Panc1 (cell line): Measurements from ENCODE around the gene RPRD1A. TPM values are rescaled to one million over a fixed set of nuclear protein-coding genes. Genes with fewer than 3 reads are reported as not detected.

Experiments
- ATAC-seq: fragments of 200-7000 bp; cut with Tn5 transposase; 2 replicates; pipeline ENCODE4 v1.9.1; 2020; ENCODE audit warnings: mild to moderate bottlenecking, moderate library complexity
- BruUV-seq: library from RNA; stranded (reverse); fragments of 400-500 nt; replicated peaks from 2 replicates; lab custom pipeline; 2021; lab: Mats Ljungman, UMichigan
- CTCF ChIA-PET: fragments of 300-600 bp; sonication (Branson Sonifier 250); formaldehyde crosslinking; loops from one replicate; lab custom pipeline; 2022; ENCODE audit warnings: antibody characterized with exemption; lab: Charles Lee
- POLR2A ChIA-PET: fragments of 300-600 bp; sonication (Branson Sonifier 250); formaldehyde crosslinking; loops from one replicate; lab custom pipeline; 2022; ENCODE audit warnings: antibody characterized with exemption; lab: Charles Lee
- DNase-seq: peaks from one replicate; pipeline ENCODE4 v3.0.0-alpha.2; 2010; ENCODE audit warnings: low read depth, low spot score
- H3K27ac ChIP-seq: 2 replicates; pipeline ENCODE4 v1.5.1; 2011; ENCODE audit warnings: mild to moderate bottlenecking, low read length, inconsistent platforms
- H3K27me3 ChIP-seq: fragments of 200-500 bp; sonication (Bioruptor generic); 2 replicates; pipeline ENCODE4 v1.6.0; 2014; ENCODE audit warnings: low read length, inconsistent platforms; ENCODE audit not compliant: control insufficient read depth, insufficient read depth
- H3K36me3 ChIP-seq: fragments of 200-500 bp; sonication (Bioruptor generic); 2 replicates; pipeline ENCODE4 v1.5.1; 2014; ENCODE audit warnings: inconsistent platforms, mild to moderate bottlenecking, low read length, moderate library complexity; ENCODE audit not compliant: control insufficient read depth, insufficient read depth
- H3K4me1 ChIP-seq: 2 replicates; pipeline ENCODE4 v1.5.1; 2011; ENCODE audit warnings: inconsistent platforms, mild to moderate bottlenecking, low read length, moderate library complexity; ENCODE audit not compliant: control insufficient read depth, insufficient read depth
- H3K4me3 ChIP-seq, 2 experiments: 2 replicates each; pipeline ENCODE4 v1.5.1; 2011 to 2012; ENCODE audit warnings: low read depth in 2 of 2, low read length in 2 of 2, mild to moderate bottlenecking in 2 of 2, inconsistent platforms in 1 of 2, moderate library complexity in 1 of 2
- H3K9me3 ChIP-seq: fragments of 200-500 bp; sonication (Bioruptor generic); 2 replicates; pipeline ENCODE4 v1.5.1; 2014; ENCODE audit warnings: low read depth, mild to moderate bottlenecking, inconsistent platforms, low read length, moderate library complexity; ENCODE audit not compliant: control insufficient read depth, insufficient read depth
- CTCF ChIP-seq: fragments of 450-650 bp; IDR thresholded peaks from 2 replicates; pipeline ENCODE4 v1.5.1; 2017; ENCODE audit warnings: mild to moderate bottlenecking
- POLR2AphosphoS5 ChIP-seq: IDR thresholded peaks from 2 replicates; pipeline ENCODE4 v1.6.1; 2012; ENCODE audit warnings: mild to moderate bottlenecking, low read depth, low read length, moderate library complexity
- REST ChIP-seq, 2 experiments: IDR thresholded peaks; 2 replicates each; pipeline ENCODE4 v1.6.1; 2011 to 2012; ENCODE audit warnings: low read depth in 2 of 2, control low read depth in 1 of 2, low read length in 1 of 2, mild to moderate bottlenecking in 1 of 2, moderate library complexity in 1 of 2; ENCODE audit not compliant: insufficient read depth in 1 of 2
- SIN3A ChIP-seq: IDR thresholded peaks from 2 replicates; pipeline ENCODE4 v1.6.1; 2012; ENCODE audit warnings: low read depth, mild to moderate bottlenecking, low read length, moderate library complexity, borderline replicate concordance; ENCODE audit not compliant: insufficient read depth
- TCF7L2 ChIP-seq: IDR thresholded peaks from 2 replicates; pipeline ENCODE4 v1.6.1; 2011; ENCODE audit warnings: mild to moderate bottlenecking, low read depth, low read length, inconsistent platforms
- in situ Hi-C: cut with HindIII; loops from 2 replicates; pipeline ENCODE4 v1.10.0; 2016; ENCODE audit warnings: low sequenced_read_pairs, low pct_unique_long_range_greater_than_20kb
- intact Hi-C: fragments of 100-400 bp; cut with micrococcal nuclease; formaldehyde crosslinking; loops from one replicate; pipeline ENCODE4 v1.10.0; 2022; ENCODE audit not compliant: unreplicated experiment
- total RNA-seq: library from RNA; stranded (reverse); gene quantifications from one replicate; pipeline ENCODE4 v1.2.1, GENCODE V29; 2021; ENCODE audit not compliant: unreplicated experiment

Gene RPRD1A
- total RNA-seq, 1 experiment from 2014 or later = 44.0 TPM

DNA sequence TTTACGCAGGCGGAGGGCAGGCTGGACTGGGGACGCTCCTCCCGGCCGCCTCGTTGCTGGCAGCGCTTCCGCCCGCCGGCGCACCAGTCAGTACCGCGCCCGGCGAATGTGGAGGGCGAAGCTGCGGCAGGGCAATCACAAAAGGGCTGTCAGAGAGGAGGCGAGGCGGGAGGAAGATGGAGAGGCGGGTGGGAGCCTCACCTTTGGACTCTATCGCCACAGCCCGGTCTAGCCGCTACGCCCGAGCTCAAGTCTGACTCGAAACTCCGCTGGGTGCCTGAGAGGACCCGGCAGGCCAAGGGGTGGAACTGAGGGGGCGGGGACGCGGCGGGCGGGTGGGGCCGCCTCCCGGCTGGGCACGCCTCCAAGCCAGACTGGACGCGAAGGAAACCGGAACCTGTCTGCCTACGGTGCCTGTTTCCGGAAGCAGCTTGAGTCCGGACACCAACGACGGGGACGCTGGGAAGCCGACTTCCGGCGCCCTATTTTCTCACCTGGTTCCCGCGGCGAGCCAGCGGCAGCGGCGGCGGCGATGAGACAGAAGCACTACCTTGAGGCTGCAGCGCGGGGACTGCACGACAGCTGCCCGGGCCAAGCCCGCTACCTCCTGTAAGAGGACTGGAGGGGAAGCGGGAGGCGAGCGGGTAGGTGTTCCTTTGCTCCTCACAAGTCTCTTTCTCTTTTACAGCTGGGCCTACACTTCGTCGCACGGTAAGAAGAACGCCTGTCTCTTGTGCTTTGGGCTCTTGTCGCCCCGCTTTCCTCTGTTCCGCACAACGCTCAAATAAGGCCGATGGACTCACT is 95.0 kb downstream of the RPRD1A start, which contains the start of gene RMP24:
Gene RMP24, plus strand, starts transcription at position 483 of the 804 bp plus-strand sequence.
- H3K9me3 ChIP-seq = no peaks in the 10 kb centered on the region
- TF ChIP-seq TCF7L2 (no peak), CTCF (no peak), POLR2AphosphoS5 (peak; percentile 86), SIN3A (peak; percentile 88; the same call in 1 of the 2 replicates), REST (IDR thresholded peaks at IDR 0.05; ENCODE audit: insufficient read depth in 1 of 2, low read depth in 2 of 2, low read length in 1 of 2) (peak in 1 of 2 experiments; percentile 44; a peak in 1 of 4 replicates)
- ATAC-seq (peak; percentile 97), DNase-seq (peak; percentile 73)
- in situ Hi-C loops (no loop called here), intact Hi-C loops (no loop called here)
- H3K27me3 ChIP-seq = no peaks in the 10 kb centered on the region
- ChIA-PET POLR2A (interaction anchor here (0.7 kb wide), 1 partner anchor 361 kb away, joined by 6 read pairs; no protein-coding TSS in a partner anchor), CTCF (no interaction called here)
- H3K4me1 ChIP-seq = peaks cover 11% of the 10 kb centered on the region
- H3K4me3 ChIP-seq = peak within 1 kb of the TSS; percentile 77 to 93
- BruUV-seq = no TSS peak
- peak within 1 kb of the TSS; percentile 92 for H3K27ac ChIP-seq
- H3K36me3 ChIP-seq = peaks cover 25% of the 10 kb centered on the region

DNA sequence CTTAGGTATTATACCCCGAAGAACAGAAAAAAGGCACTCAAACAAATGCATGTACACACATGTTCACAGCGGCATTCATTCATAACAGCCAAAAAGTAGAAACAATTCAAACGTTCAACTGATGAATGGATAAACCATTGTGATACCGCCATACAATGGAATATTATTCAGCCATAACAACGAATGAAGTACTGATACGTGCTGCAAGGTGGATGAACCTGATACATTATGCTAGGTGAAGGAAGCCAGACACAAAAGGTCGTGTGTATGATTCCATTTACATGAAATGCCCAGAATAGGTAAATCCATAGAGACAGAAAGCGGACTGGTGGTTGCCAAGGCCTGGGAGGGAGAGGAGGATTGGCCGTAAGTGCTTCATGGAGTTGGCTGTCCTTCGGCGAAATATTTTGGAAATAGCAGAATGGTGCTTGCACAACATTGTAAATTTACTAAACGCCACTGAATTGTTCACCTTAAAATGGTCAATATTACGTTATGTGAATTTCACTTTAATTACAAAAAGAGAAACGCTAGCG is 95.6 kb downstream of the RPRD1A start:
- intact Hi-C loops = no loop called here
- Histone ChIP-seq H3K4me1 (peaks cover 11% of the 10 kb centered on the region), H3K9me3 (no peaks in the 10 kb centered on the region), H3K4me3 (peak overlapping the region; percentile 77 to 93), H3K27ac (peak overlapping the region; percentile 89), H3K36me3 (peaks cover 25% of the 10 kb centered on the region), H3K27me3 (no peaks in the 10 kb centered on the region)
- DNase-seq = peak; percentile 12
- in situ Hi-C loops = no loop called here
- peak; percentile 45 for ATAC-seq
- no peak for TF ChIP-seq REST (IDR thresholded peaks at IDR 0.05; ENCODE audit: insufficient read depth in 1 of 2, low read depth in 2 of 2, low read length in 1 of 2)
- no peak for TF ChIP-seq SIN3A
- TF ChIP-seq POLR2AphosphoS5 = no peak
- no peak for TF ChIP-seq TCF7L2
- TF ChIP-seq CTCF = no peak
- TSS peak; percentile 89 for BruUV-seq
- CTCF ChIA-PET = no interaction called here
- POLR2A ChIA-PET = interaction anchor here (0.7 kb wide), 1 partner anchor 360 kb away, joined by 6 read pairs; no protein-coding TSS in a partner anchor
